CD4-positive, alpha-beta T cell (primary cell): ENCODE results near the gene ZNRF3. TPM values are rescaled to one million over a fixed set of nuclear protein-coding genes. Genes with fewer than 3 reads are reported as not detected.
"Not testable (repeated sequence)": the region's sequence is repeated elsewhere in the genome, so short reads cannot be mapped to it uniquely, and the experiment has no call there.

Experiments used
- ATAC-seq: fragments of 200-7000 bp; cut with Tn5 transposase; one replicate; pipeline ENCODE4 v1.10.0; 2022; ENCODE audit warnings: mild to moderate bottlenecking; ENCODE audit not compliant: poor library complexity
- CTCF ChIA-PET: fragments of 350-600 bp; sonication (Branson Sonifier 250); formaldehyde crosslinking; loops from one replicate; lab custom pipeline; 2021; ENCODE audit warnings: antibody characterized with exemption, inconsistent platforms; lab: Charles Lee
- POLR2A ChIA-PET: fragments of 350-600 bp; sonication (Branson Sonifier 250); formaldehyde crosslinking; loops from one replicate; lab custom pipeline; 2021; ENCODE audit warnings: antibody characterized with exemption, inconsistent platforms; lab: Charles Lee
- DNase-seq, 14 experiments: peaks; one replicate each; pipeline ENCODE4 v3.0.0-alpha.2; 2013 to 2020; ENCODE audit warnings: mixed read lengths in 2 of 14
- H3K27ac ChIP-seq, 2 donors: one replicate each; pipeline versions ENCODE4 v1.5.1 to v1.7.0; 2013; ENCODE audit warnings: low read length in 2 of 2, low read depth in 1 of 2, mild to moderate bottlenecking in 1 of 2
- H3K27me3 ChIP-seq, 2 experiments: 1 replicate in 1 of 2; 2 replicates in 1 of 2; pipeline versions ENCODE4 v1.6.1 to v1.7.0; 2013; ENCODE audit warnings: low read length in 2 of 2, control low read depth in 1 of 2, mild to moderate bottlenecking in 1 of 2, moderate library complexity in 1 of 2; ENCODE audit not compliant: insufficient read depth in 2 of 2, control insufficient read depth in 1 of 2
- H3K36me3 ChIP-seq: one replicate; pipeline ENCODE4 v1.6.1; 2013; ENCODE audit warnings: low read length, control low read depth; ENCODE audit not compliant: insufficient read depth
- H3K4me1 ChIP-seq: one replicate; pipeline ENCODE4 v1.6.1; 2013; ENCODE audit warnings: low read length, control low read depth; ENCODE audit not compliant: insufficient read depth
- H3K4me3 ChIP-seq: one replicate; pipeline ENCODE4 v1.5.1; 2013; ENCODE audit warnings: mild to moderate bottlenecking, low read length, moderate library complexity
- H3K9me3 ChIP-seq, 2 experiments: 1 replicate in 1 of 2; 2 replicates in 1 of 2; pipeline versions ENCODE4 v1.6.1 to v1.7.0; 2013; ENCODE audit warnings: low read length in 2 of 2, mild to moderate bottlenecking in 2 of 2, control low read depth in 1 of 2, moderate library complexity in 1 of 2; ENCODE audit not compliant: control insufficient read depth in 1 of 2, insufficient read depth in 1 of 2
- H3K27ac Mint-ChIP-seq: one replicate; pipeline ENCODE4 v1.8.0; 2020; ENCODE audit warnings: mixed read lengths
- H3K27me3 Mint-ChIP-seq: one replicate; pipeline ENCODE4 v1.8.0; 2021; ENCODE audit warnings: mixed read lengths
- H3K36me3 Mint-ChIP-seq: one replicate; pipeline ENCODE4 v1.8.0; 2021; ENCODE audit warnings: low read depth, mixed read lengths
- H3K4me1 Mint-ChIP-seq: one replicate; pipeline ENCODE4 v1.8.0; 2021; ENCODE audit warnings: low read depth, mixed read lengths
- H3K4me3 Mint-ChIP-seq: one replicate; pipeline ENCODE4 v1.8.0; 2020; ENCODE audit warnings: mild to moderate bottlenecking, mixed read lengths
- H3K9me3 Mint-ChIP-seq: one replicate; pipeline ENCODE4 v1.8.0; 2020; ENCODE audit warnings: mixed read lengths
- intact Hi-C, 2 experiments: fragments of 100-400 bp; cut with DNase I in 1 of 2; cut with micrococcal nuclease in 1 of 2; formaldehyde crosslinking; loops; one replicate each; pipeline versions ENCODE4 v1.15.1 to v1.9.0; 2023 to 2025; cut with DNase I, micrococcal nuclease
- total RNA-seq, 174 experiments: library from RNA in 2 of 174; stranded (reverse) in 2 of 174; gene quantifications; one replicate each; pipeline ENCODE4 v1.2.3 and lab custom pipeline; 2021 to 2026
- TF ChIP-seq, protein P1 (sequence below): fragments of 200-600 bp; IDR thresholded peaks from one replicate; pipeline ENCODE4 v1.8.0; 2022; ENCODE audit warnings: antibody characterized with exemption, mild to moderate bottlenecking

The ZNRF3 gene
- total RNA-seq, 2 experiments from 2014 or later = 0.38 to 0.61 TPM

- Histone ChIP-seq H3K9me3 (no peaks in the 10 kb centered on the region), H3K36me3 (no peaks in the 10 kb centered on the region), H3K4me1 (no peaks in the 10 kb centered on the region), H3K27me3 (peaks cover 9 to 30% of the 10 kb centered on the region in 2 experiments), H3K4me3 (no peak overlapping the region), H3K27ac (no peak overlapping the region)
- no peak overlapping the region for H3K4me3 Mint-ChIP-seq
- TF ChIP-seq, protein P1, sequence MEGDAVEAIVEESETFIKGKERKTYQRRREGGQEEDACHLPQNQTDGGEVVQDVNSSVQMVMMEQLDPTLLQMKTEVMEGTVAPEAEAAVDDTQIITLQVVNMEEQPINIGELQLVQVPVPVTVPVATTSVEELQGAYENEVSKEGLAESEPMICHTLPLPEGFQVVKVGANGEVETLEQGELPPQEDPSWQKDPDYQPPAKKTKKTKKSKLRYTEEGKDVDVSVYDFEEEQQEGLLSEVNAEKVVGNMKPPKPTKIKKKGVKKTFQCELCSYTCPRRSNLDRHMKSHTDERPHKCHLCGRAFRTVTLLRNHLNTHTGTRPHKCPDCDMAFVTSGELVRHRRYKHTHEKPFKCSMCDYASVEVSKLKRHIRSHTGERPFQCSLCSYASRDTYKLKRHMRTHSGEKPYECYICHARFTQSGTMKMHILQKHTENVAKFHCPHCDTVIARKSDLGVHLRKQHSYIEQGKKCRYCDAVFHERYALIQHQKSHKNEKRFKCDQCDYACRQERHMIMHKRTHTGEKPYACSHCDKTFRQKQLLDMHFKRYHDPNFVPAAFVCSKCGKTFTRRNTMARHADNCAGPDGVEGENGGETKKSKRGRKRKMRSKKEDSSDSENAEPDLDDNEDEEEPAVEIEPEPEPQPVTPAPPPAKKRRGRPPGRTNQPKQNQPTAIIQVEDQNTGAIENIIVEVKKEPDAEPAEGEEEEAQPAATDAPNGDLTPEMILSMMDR = no peak
- no peaks in the 10 kb centered on the region for H3K4me1 Mint-ChIP-seq
- no peaks in the 10 kb centered on the region for H3K9me3 Mint-ChIP-seq
- no peaks in the 10 kb centered on the region for H3K36me3 Mint-ChIP-seq
- intact Hi-C loops = no loop called here
- H3K27me3 Mint-ChIP-seq = peaks cover 44% of the 10 kb centered on the region
- ChIA-PET CTCF (no interaction called here), POLR2A (no interaction called here)
- no peak overlapping the region for H3K27ac Mint-ChIP-seq
- DNase-seq = no peak
- no peak for ATAC-seq
These were observed 197.0 kb downstream of the ZNRF3 start for GRCh38 chr22:29080106-29080975.

GRCh38 chr22:29081517-29082236, 198.3 kb downstream of the ZNRF3 start:
- Mint-ChIP-seq H3K4me1 (no peaks in the 10 kb centered on the region), H3K36me3 (no peaks in the 10 kb centered on the region), H3K27ac (no peak overlapping the region), H3K4me3 (no peak overlapping the region), H3K27me3 (peaks cover 33% of the 10 kb centered on the region), H3K9me3 (no peaks in the 10 kb centered on the region)
- DNase-seq (no peak), ATAC-seq (no peak)
- no peaks in the 10 kb centered on the region for H3K36me3 ChIP-seq
- POLR2A ChIA-PET = no interaction called here
- peaks cover 4 to 17% of the 10 kb centered on the region in 2 experiments for H3K27me3 ChIP-seq
- intact Hi-C loops = no loop called here
- H3K4me3 ChIP-seq = no peak overlapping the region
- H3K4me1 ChIP-seq = no peaks in the 10 kb centered on the region
- CTCF ChIA-PET = no interaction called here
- no peaks in the 10 kb centered on the region for H3K9me3 ChIP-seq
- TF ChIP-seq, protein P1 = no peak
- no peak overlapping the region for H3K27ac ChIP-seq

GRCh38 chr22:29082826-29083545, 199.6 kb downstream of the ZNRF3 start:
- DNase-seq (no peak), ATAC-seq (no peak)
- Mint-ChIP-seq H3K36me3 (no peaks in the 10 kb centered on the region), H3K27ac (no peak overlapping the region), H3K4me3 (no peak overlapping the region), H3K9me3 (no peaks in the 10 kb centered on the region), H3K4me1 (no peaks in the 10 kb centered on the region), H3K27me3 (peaks cover 23% of the 10 kb centered on the region)
- intact Hi-C loops = no loop called here
- Histone ChIP-seq H3K9me3 (no peaks in the 10 kb centered on the region), H3K27ac (no peak overlapping the region), H3K4me3 (no peak overlapping the region), H3K27me3 (peaks cover 4 to 12% of the 10 kb centered on the region in 2 experiments), H3K36me3 (no peaks in the 10 kb centered on the region), H3K4me1 (no peaks in the 10 kb centered on the region)
- TF ChIP-seq, protein P1 = no peak
- CTCF ChIA-PET = no interaction called here
- POLR2A ChIA-PET = no interaction called here

DNA sequence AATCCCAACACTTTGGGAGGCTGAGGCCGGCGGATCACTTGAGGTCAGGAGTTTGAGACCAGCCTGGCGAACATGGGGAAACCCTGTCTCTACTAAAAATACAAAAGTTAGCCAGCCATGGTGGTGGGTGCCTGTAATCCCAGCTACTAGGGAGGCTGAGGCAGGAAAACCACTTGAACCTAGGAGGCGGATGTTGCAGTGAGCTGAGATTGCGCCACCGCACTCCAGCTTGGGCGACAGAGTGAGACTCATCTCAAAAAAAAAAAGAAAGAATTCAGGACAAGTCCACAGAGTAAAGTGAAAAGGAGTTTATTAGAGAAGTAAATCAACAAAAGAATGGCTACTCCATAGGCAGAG, 200.2 kb downstream of the ZNRF3 start:
- H3K9me3 ChIP-seq, DNase-seq, H3K36me3 ChIP-seq, POLR2A ChIA-PET, H3K36me3 Mint-ChIP-seq, H3K27ac ChIP-seq, H3K4me3 Mint-ChIP-seq, H3K4me1 Mint-ChIP-seq, H3K27ac Mint-ChIP-seq, H3K4me3 ChIP-seq, ATAC-seq, H3K4me1 ChIP-seq, intact Hi-C loops, H3K27me3 ChIP-seq, H3K9me3 Mint-ChIP-seq: not testable (repeated sequence)
- H3K27me3 Mint-ChIP-seq = peaks cover 17% of the 10 kb centered on the region
- CTCF ChIA-PET = interaction anchor here (1.0 kb wide), 1 partner anchor 10 kb away, joined by 3 read pairs; no protein-coding TSS in a partner anchor
